C4-2B (cell line): Measurements from ENCODE around the gene FBLN5.

Experiments used
- ZFX ChIP-seq: fragments of 450-650 bp; IDR thresholded peaks from 2 replicates; pipeline ENCODE4 v1.6.1; 2017
- TF ChIP-seq, protein P1 (sequence below): fragments of 450-650 bp; conservative IDR thresholded peaks from 2 replicates; pipeline ENCODE4 v1.5.1; 2017; ENCODE audit warnings: mild to moderate bottlenecking

DNA sequence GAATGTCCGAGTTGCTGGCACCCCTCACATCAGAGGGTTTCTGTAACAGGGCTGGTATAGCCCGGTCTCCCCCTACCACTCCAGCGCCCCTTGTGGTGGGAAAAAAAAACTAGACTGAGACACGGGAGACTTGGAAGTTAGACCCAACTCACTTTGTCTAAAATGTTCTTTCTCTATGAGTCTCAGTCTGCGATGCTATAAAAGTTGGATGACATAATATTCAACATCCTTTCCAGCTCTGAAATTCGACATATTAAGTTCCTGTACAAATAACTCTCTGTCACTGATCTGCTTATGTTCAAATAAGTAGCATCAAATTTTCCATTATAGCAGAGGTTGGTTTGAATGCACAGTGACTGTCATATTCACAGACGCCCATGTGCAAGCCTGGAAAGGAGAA lies 54.5 kb downstream of the FBLN5 start:
- TF ChIP-seq, protein P1, sequence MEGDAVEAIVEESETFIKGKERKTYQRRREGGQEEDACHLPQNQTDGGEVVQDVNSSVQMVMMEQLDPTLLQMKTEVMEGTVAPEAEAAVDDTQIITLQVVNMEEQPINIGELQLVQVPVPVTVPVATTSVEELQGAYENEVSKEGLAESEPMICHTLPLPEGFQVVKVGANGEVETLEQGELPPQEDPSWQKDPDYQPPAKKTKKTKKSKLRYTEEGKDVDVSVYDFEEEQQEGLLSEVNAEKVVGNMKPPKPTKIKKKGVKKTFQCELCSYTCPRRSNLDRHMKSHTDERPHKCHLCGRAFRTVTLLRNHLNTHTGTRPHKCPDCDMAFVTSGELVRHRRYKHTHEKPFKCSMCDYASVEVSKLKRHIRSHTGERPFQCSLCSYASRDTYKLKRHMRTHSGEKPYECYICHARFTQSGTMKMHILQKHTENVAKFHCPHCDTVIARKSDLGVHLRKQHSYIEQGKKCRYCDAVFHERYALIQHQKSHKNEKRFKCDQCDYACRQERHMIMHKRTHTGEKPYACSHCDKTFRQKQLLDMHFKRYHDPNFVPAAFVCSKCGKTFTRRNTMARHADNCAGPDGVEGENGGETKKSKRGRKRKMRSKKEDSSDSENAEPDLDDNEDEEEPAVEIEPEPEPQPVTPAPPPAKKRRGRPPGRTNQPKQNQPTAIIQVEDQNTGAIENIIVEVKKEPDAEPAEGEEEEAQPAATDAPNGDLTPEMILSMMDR: peak; percentile 81
- TF ChIP-seq ZFX: no peak
